NB4 (cell line): ENCODE results near the gene GPR78.

ENCODE experiments used
- MAX ChIP-seq: IDR thresholded peaks from 2 replicates; pipeline ENCODE4 v1.6.1; 2011; ENCODE audit warnings: low read depth, low read length
- POLR2A ChIP-seq: IDR thresholded peaks from 2 replicates; pipeline ENCODE4 v1.6.1; 2011; ENCODE audit warnings: mild to moderate bottlenecking; ENCODE audit not compliant: insufficient read length; ENCODE audit errors: extremely low read depth
- TF ChIP-seq, protein P1 (sequence below): IDR thresholded peaks from one replicate; pipeline ENCODE4 v1.5.1; 2012; ENCODE audit warnings: low read depth, low read length

DNA sequence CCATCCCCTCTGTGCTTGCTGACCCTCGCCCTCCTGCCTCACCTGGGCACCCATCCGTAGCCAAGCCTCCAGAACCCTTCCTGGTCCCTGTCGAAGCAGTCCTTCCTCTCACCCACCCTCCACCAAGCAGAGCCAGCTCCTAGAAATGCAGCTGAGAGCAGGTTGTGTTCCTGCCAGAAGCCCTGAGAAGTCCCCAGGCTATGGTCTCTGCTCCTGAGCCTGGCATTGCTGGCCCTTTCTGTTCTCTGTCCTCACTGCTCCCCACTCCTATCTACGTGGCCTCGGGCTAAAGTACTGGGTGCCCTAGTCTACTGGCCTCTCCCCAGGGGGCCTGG lies 10.3 kb downstream of the GPR78 start:
- TF ChIP-seq, protein P1, sequence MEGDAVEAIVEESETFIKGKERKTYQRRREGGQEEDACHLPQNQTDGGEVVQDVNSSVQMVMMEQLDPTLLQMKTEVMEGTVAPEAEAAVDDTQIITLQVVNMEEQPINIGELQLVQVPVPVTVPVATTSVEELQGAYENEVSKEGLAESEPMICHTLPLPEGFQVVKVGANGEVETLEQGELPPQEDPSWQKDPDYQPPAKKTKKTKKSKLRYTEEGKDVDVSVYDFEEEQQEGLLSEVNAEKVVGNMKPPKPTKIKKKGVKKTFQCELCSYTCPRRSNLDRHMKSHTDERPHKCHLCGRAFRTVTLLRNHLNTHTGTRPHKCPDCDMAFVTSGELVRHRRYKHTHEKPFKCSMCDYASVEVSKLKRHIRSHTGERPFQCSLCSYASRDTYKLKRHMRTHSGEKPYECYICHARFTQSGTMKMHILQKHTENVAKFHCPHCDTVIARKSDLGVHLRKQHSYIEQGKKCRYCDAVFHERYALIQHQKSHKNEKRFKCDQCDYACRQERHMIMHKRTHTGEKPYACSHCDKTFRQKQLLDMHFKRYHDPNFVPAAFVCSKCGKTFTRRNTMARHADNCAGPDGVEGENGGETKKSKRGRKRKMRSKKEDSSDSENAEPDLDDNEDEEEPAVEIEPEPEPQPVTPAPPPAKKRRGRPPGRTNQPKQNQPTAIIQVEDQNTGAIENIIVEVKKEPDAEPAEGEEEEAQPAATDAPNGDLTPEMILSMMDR: no peak
- TF ChIP-seq POLR2A: no peak
- TF ChIP-seq MAX: no peak
